ENCODE measurements around the gene UCMA. TPM values are rescaled to one million over a fixed set of nuclear protein-coding genes. Genes with fewer than 3 reads are reported as not detected.
A peak's percentile ranks its signal among the peaks of the same experiment; 100 is the strongest.

Gene UCMA
- total and polyA plus RNA-seq, 9 of the 15 experiments (the other 6 are each of a cell fraction or from before 2014, with no cell fraction given) = not detected

DNA sequence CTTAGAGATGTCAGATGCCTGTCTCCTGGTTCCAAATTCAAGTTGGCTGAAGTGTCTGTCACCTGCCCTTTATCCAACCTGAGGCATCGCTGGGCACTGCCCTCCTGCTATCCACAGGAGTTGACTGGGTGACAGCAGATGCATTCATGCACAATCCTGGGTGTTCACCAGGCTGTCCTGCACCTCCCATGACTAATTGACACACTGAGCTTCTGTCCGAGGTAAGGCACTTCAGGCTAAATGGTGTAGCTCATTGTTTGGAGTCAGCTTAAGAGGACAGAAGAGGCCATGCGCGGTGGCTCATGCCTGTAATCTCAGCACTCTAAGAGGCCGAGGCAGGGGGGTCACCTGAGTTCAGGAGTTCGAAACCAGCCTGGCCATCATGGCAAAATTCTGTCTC is 2.4 kb downstream of the UCMA start:
- peaks cover 0 to 4% of the 10 kb centered on the region in 2 experiments; a peak in 1 of 5 replicates for H3K4me1 ChIP-seq (replicated peaks in 1 of 2; ENCODE audit: control insufficient read depth in 2 of 2, insufficient read depth in 2 of 2, low read length in 2 of 2)
- ChIA-PET POLR2A (no interaction called here), CTCF (ENCODE audit: low intra/inter-chr PET ratio) (no interaction called here)
- H3K9ac ChIP-seq (ENCODE audit: insufficient read depth in 1 of 2, low read depth in 2 of 2, low read length in 2 of 2) = no peak overlapping the region
- no peaks in the 10 kb centered on the region; the same call in 1 of the 2 replicates for H4K20me1 ChIP-seq (replicated peaks; ENCODE audit: control insufficient read depth, insufficient read depth, low read length)
- no TSS peak for BruUV-seq (replicated peaks)
- no peaks in the 10 kb centered on the region for H3K36me3 ChIP-seq (ENCODE audit: control insufficient read depth, insufficient read depth, low read length)
- 2% methylated on average over 6 of the region's 6 CpGs for WGBS (ENCODE audit: insufficient coverage, low coverage, missing lambda C conversion rate)
- H3K27ac ChIP-seq (ENCODE audit: extremely low read depth, low read depth, low read length) = no peak overlapping the region; the same call in 2 of the 3 replicates
- no peaks in the 10 kb centered on the region for H3K79me2 ChIP-seq (ENCODE audit: control insufficient read depth, insufficient read depth, low read length)
- no peak overlapping the region for H3K4me2 ChIP-seq (ENCODE audit: insufficient read depth, low read length)
- H3K9me1 ChIP-seq (ENCODE audit: control insufficient read depth, insufficient read depth, low read length) = no peaks in the 10 kb centered on the region
- in situ Hi-C loops (cut with MboI) = no loop called here
- TF ChIP-seq CCNT2 (IDR thresholded peaks at IDR 0.05; ENCODE audit: borderline replicate concordance, extremely low read depth, insufficient read length, low read depth, low read length) (no peak), OTX1 (CRISPR knock-in tag; IDR thresholded peaks at IDR 0.05) (no peak), ZNF778 (CRISPR knock-in tag; IDR thresholded peaks at IDR 0.05) (no peak)
- TF ChIP-seq, protein P1, sequence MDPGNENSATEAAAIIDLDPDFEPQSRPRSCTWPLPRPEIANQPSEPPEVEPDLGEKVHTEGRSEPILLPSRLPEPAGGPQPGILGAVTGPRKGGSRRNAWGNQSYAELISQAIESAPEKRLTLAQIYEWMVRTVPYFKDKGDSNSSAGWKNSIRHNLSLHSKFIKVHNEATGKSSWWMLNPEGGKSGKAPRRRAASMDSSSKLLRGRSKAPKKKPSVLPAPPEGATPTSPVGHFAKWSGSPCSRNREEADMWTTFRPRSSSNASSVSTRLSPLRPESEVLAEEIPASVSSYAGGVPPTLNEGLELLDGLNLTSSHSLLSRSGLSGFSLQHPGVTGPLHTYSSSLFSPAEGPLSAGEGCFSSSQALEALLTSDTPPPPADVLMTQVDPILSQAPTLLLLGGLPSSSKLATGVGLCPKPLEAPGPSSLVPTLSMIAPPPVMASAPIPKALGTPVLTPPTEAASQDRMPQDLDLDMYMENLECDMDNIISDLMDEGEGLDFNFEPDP (CRISPR knock-in tag; IDR thresholded peaks at IDR 0.05) = no peak
- no peak for ATAC-seq
- no peak overlapping the region for H2AFZ ChIP-seq (ENCODE audit: low read depth, low read length)
- H3K9me3 ChIP-seq (replicated peaks; ENCODE audit: control insufficient read depth, insufficient read depth, low read depth, low read length) = no peaks in the 10 kb centered on the region
- no peak for DNase-seq (ENCODE audit: extremely low read depth in 1 of 4, low spot score in 3 of 4)
- intact Hi-C loops (cut with micrococcal nuclease) = no loop called here
- H3K4me3 ChIP-seq = no peak overlapping the region
- no peak for FAIRE-seq
- peaks cover 34 to 54% of the 10 kb centered on the region in 2 experiments for H3K27me3 ChIP-seq (ENCODE audit: control insufficient read depth in 2 of 2, insufficient read depth in 2 of 2, low read length in 2 of 2)

DNA sequence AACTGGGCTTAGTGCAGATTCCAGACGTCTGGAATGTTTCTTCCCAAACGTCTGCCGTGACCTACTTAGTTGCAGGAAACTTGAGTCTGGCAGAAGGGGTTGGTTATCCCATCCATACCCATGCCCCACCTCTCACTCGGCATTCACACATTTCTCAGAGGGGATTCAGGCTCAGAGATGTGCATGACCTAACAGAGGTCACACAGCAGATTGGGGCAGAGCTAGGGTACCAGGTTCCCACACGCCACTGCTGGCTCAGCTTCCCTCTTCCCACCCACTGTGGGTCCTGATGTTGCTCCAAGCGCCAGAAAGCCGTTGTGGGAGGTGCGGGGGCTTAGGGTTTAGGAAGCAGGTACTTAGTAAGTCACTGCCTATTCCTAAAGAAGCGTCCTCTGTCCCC is 3.0 kb downstream of the UCMA start:
- no peak for ATAC-seq
- in situ Hi-C loops (cut with MboI) = no loop called here
- CTCF ChIA-PET (ENCODE audit: low intra/inter-chr PET ratio) = no interaction called here
- TF ChIP-seq RFX5 (IDR thresholded peaks at IDR 0.05; ENCODE audit: low read depth, low read length) (no peak), NELFE (IDR thresholded peaks at IDR 0.05; ENCODE audit: insufficient read depth, insufficient read length) (no peak), CBX8 (IDR thresholded peaks at IDR 0.05; ENCODE audit: borderline replicate concordance, extremely low read depth, low read depth, low read length, poor library complexity, severe bottlenecking) (no peak), BCOR (IDR thresholded peaks at IDR 0.05) (peak; percentile 27; the same call in 1 of the 2 replicates), HCFC1 (IDR thresholded peaks at IDR 0.05; ENCODE audit: low read depth, low read length) (no peak), TBP (optimal IDR thresholded peaks at IDR 0.05; ENCODE audit: low read depth, low read length) (no peak), SMARCB1 (IDR thresholded peaks at IDR 0.05; ENCODE audit: insufficient read length, low read depth) (no peak), ZFP36 (IDR thresholded peaks at IDR 0.05; ENCODE audit: low read depth, low read length, partially characterized antibody) (peak; percentile 58), NFXL1 (CRISPR knock-in tag; IDR thresholded peaks at IDR 0.05) (no peak)
- TF ChIP-seq, protein P2, sequence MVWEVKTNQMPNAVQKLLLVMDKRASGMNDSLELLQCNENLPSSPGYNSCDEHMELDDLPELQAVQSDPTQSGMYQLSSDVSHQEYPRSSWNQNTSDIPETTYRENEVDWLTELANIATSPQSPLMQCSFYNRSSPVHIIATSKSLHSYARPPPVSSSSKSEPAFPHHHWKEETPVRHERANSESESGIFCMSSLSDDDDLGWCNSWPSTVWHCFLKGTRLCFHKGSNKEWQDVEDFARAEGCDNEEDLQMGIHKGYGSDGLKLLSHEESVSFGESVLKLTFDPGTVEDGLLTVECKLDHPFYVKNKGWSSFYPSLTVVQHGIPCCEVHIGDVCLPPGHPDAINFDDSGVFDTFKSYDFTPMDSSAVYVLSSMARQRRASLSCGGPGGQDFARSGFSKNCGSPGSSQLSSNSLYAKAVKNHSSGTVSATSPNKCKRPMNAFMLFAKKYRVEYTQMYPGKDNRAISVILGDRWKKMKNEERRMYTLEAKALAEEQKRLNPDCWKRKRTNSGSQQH (CRISPR knock-in tag; IDR thresholded peaks at IDR 0.05) = no peak

More for the DNA sequence above, 3.0 kb downstream of the UCMA start:
- Histone ChIP-seq H3K9ac (ENCODE audit: insufficient read depth in 1 of 2, low read depth in 2 of 2, low read length in 2 of 2) (no peak overlapping the region), H4K20me1 (replicated peaks; ENCODE audit: control insufficient read depth, insufficient read depth, low read length) (no peaks in the 10 kb centered on the region; the same call in 1 of the 2 replicates), H2AFZ (ENCODE audit: low read depth, low read length) (no peak overlapping the region), H3K4me2 (ENCODE audit: insufficient read depth, low read length) (no peak overlapping the region), H3K9me1 (ENCODE audit: control insufficient read depth, insufficient read depth, low read length) (no peaks in the 10 kb centered on the region), H3K27me3 (ENCODE audit: control insufficient read depth in 2 of 2, insufficient read depth in 2 of 2, low read length in 2 of 2) (peaks cover 34 to 51% of the 10 kb centered on the region in 2 experiments), H3K4me3 (no peak overlapping the region), H3K4me1 (replicated peaks in 1 of 2; ENCODE audit: control insufficient read depth in 2 of 2, insufficient read depth in 2 of 2, low read length in 2 of 2) (peaks cover 0 to 4% of the 10 kb centered on the region in 2 experiments; a peak in 1 of 5 replicates), H3K9me3 (replicated peaks; ENCODE audit: control insufficient read depth, insufficient read depth, low read depth, low read length) (no peaks in the 10 kb centered on the region), H3K79me2 (ENCODE audit: control insufficient read depth, insufficient read depth, low read length) (no peaks in the 10 kb centered on the region), H3K36me3 (ENCODE audit: control insufficient read depth, insufficient read depth, low read length) (no peaks in the 10 kb centered on the region), H3K27ac (ENCODE audit: extremely low read depth, low read depth, low read length) (no peak overlapping the region)
- no peak for FAIRE-seq
- BruUV-seq (replicated peaks) = no TSS peak
- under 1% methylated on average over 9 of the region's 9 CpGs for WGBS (ENCODE audit: insufficient coverage, low coverage, missing lambda C conversion rate)
- POLR2A ChIA-PET = no interaction called here
- no peak for DNase-seq (ENCODE audit: extremely low read depth in 1 of 4, low spot score in 3 of 4)
- intact Hi-C loops (cut with micrococcal nuclease) = no loop called here

Measured in K562 (cell line).